ENCODE data around the gene UNG. TPM values are rescaled to one million over a fixed set of nuclear protein-coding genes. Genes with fewer than 3 reads are reported as not detected.

Gene UNG
- total and polyA plus RNA-seq, 9 of the 15 experiments (the other 6 are each of a cell fraction or from before 2014, with no cell fraction given) = 8.4 to 59.8 (median 41.0) TPM

DNA sequence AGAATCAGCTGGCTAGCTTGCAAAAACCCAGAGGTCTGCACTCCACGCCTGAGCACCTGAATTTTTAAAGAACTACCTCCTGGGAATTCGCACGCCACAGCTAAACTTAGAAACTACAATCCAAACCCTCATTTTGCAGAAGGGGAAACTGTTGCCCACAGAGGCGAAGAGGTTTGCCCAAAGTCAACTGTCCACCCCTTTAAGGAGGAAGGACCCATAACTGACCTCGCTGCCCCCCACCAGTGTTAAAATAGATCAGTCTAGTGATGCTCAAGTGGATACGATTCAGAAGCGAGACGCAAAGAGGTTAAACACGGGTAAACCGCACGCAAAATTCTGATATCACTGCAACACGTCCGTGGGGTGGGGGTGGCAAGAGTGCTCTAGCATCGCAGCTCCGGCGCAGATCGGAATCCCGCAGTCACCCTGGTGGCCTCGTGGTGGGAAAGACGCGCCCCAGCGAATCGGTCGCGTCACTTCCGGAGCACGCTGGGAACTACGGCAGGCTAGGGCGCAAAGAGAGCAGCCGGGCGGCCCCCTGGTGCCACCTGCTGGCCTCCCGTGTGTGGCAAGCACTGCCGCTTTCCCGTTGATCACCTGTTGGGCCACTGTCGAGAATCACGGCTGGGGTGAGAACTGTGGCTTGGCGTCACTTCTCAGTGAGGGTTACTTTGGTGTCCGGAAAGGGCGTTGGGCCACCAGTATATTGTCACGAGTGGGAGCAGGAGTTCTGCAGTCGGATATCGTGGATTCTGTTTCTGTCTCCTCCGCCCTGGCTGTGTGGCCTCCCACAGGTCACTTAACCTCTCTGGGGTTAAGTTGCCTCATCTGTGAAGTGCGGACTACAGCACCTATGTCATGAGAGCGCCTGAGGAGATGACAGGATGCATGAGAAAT, 4.1 kb upstream of the UNG start, which contains the start of gene ALKBH2 (continued):
- TF ChIP-seq, protein P1, sequence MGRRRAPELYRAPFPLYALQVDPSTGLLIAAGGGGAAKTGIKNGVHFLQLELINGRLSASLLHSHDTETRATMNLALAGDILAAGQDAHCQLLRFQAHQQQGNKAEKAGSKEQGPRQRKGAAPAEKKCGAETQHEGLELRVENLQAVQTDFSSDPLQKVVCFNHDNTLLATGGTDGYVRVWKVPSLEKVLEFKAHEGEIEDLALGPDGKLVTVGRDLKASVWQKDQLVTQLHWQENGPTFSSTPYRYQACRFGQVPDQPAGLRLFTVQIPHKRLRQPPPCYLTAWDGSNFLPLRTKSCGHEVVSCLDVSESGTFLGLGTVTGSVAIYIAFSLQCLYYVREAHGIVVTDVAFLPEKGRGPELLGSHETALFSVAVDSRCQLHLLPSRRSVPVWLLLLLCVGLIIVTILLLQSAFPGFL (CRISPR knock-in tag; IDR thresholded peaks at IDR 0.05) = no peak
- TF ChIP-seq ZNF24 (IDR thresholded peaks at IDR 0.05) (peak; percentile 71; the same call in 1 of the 2 replicates), ZNF57 (CRISPR knock-in tag; IDR thresholded peaks at IDR 0.05) (no peak), SAFB (IDR thresholded peaks at IDR 0.05; ENCODE audit: borderline replicate concordance, low read depth, low read length) (no peak; the same call in 1 of the 2 replicates), BACH1 (tag; IDR thresholded peaks at IDR 0.05) (no peak), THRAP3 (IDR thresholded peaks at IDR 0.05; ENCODE audit: borderline replicate concordance) (no peak; the same call in 1 of the 2 replicates), RBM25 (IDR thresholded peaks at IDR 0.05; ENCODE audit: low read depth, low read length, severe bottlenecking) (peak; percentile 84), ILF3 (IDR thresholded peaks at IDR 0.05; ENCODE audit: borderline replicate concordance) (no peak), ZKSCAN8 (CRISPR knock-in tag; IDR thresholded peaks at IDR 0.05) (no peak), LEF1 (IDR thresholded peaks at IDR 0.05) (peak; percentile 21; the same call in 1 of the 2 replicates)
- TF ChIP-seq, protein P2, sequence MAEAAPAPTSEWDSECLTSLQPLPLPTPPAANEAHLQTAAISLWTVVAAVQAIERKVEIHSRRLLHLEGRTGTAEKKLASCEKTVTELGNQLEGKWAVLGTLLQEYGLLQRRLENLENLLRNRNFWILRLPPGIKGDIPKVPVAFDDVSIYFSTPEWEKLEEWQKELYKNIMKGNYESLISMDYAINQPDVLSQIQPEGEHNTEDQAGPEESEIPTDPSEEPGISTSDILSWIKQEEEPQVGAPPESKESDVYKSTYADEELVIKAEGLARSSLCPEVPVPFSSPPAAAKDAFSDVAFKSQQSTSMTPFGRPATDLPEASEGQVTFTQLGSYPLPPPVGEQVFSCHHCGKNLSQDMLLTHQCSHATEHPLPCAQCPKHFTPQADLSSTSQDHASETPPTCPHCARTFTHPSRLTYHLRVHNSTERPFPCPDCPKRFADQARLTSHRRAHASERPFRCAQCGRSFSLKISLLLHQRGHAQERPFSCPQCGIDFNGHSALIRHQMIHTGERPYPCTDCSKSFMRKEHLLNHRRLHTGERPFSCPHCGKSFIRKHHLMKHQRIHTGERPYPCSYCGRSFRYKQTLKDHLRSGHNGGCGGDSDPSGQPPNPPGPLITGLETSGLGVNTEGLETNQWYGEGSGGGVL (CRISPR knock-in tag; IDR thresholded peaks at IDR 0.05) = no peak
- TF ChIP-seq, protein P3, sequence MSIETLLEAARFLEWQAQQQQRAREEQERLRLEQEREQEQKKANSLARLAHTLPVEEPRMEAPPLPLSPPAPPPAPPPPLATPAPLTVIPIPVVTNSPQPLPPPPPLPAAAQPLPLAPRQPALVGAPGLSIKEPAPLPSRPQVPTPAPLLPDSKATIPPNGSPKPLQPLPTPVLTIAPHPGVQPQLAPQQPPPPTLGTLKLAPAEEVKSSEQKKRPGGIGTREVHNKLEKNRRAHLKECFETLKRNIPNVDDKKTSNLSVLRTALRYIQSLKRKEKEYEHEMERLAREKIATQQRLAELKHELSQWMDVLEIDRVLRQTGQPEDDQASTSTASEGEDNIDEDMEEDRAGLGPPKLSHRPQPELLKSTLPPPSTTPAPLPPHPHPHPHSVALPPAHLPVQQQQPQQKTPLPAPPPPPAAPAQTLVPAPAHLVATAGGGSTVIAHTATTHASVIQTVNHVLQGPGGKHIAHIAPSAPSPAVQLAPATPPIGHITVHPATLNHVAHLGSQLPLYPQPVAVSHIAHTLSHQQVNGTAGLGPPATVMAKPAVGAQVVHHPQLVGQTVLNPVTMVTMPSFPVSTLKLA (conservative IDR thresholded peaks at IDR 0.05) = peak; percentile 95 to 98
- TF ChIP-seq, protein P4, sequence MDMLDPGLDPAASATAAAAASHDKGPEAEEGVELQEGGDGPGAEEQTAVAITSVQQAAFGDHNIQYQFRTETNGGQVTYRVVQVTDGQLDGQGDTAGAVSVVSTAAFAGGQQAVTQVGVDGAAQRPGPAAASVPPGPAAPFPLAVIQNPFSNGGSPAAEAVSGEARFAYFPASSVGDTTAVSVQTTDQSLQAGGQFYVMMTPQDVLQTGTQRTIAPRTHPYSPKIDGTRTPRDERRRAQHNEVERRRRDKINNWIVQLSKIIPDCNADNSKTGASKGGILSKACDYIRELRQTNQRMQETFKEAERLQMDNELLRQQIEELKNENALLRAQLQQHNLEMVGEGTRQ (CRISPR knock-in tag; IDR thresholded peaks at IDR 0.05) = peak; percentile 50
- TF ChIP-seq, protein P5, sequence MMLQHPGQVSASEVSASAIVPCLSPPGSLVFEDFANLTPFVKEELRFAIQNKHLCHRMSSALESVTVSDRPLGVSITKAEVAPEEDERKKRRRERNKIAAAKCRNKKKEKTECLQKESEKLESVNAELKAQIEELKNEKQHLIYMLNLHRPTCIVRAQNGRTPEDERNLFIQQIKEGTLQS (IDR thresholded peaks at IDR 0.05) = peak; percentile 44
- TF ChIP-seq, protein P5 (CRISPR knock-in tag; conservative IDR thresholded peaks at IDR 0.05) = peak; percentile 81; the same call in 1 of the 2 replicates
- TF ChIP-seq, protein P6, sequence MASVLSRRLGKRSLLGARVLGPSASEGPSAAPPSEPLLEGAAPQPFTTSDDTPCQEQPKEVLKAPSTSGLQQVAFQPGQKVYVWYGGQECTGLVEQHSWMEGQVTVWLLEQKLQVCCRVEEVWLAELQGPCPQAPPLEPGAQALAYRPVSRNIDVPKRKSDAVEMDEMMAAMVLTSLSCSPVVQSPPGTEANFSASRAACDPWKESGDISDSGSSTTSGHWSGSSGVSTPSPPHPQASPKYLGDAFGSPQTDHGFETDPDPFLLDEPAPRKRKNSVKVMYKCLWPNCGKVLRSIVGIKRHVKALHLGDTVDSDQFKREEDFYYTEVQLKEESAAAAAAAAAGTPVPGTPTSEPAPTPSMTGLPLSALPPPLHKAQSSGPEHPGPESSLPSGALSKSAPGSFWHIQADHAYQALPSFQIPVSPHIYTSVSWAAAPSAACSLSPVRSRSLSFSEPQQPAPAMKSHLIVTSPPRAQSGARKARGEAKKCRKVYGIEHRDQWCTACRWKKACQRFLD (CRISPR knock-in tag; IDR thresholded peaks at IDR 0.05) = peak; percentile 92
- TF ChIP-seq, protein P7, sequence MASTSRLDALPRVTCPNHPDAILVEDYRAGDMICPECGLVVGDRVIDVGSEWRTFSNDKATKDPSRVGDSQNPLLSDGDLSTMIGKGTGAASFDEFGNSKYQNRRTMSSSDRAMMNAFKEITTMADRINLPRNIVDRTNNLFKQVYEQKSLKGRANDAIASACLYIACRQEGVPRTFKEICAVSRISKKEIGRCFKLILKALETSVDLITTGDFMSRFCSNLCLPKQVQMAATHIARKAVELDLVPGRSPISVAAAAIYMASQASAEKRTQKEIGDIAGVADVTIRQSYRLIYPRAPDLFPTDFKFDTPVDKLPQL (IDR thresholded peaks at IDR 0.05; ENCODE audit: extremely low read depth, insufficient read length) = peak; percentile 45

Measured in K562 (cell line).